ENCODE measurements around the gene LRRN4. TPM values are rescaled to one million over a fixed set of nuclear protein-coding genes. Genes with fewer than 3 reads are reported as not detected.

The LRRN4 gene
- total RNA-seq, 1 experiment from 2014 or later, result 0.10 TPM

GRCh38 chr20:6053064-6053775 lies 640 bp downstream of the LRRN4 start:
- H3K36me3 ChIP-seq (ENCODE audit: control insufficient read depth in 1 of 2, insufficient read depth in 2 of 2, low read length in 2 of 2), result no peaks in the 10 kb centered on the region
- BruUV-seq (replicated peaks), result no TSS peak
- H3K4me1 ChIP-seq (ENCODE audit: control insufficient read depth in 1 of 2, insufficient read depth in 2 of 2, low read length in 2 of 2), result peaks cover 14 to 32% of the 10 kb centered on the region in 2 experiments
- ATAC-seq, result peak; percentile 9
- peak overlapping the region; percentile 15; the same call in 1 of the 2 replicates for H3K27ac ChIP-seq (ENCODE audit: low read depth, low read length)
- H3K4me3 ChIP-seq (replicated peaks in 1 of 2; ENCODE audit: low read depth in 1 of 2, low read length in 2 of 2), result no peak overlapping the region
- intact Hi-C loops (cut with micrococcal nuclease), result no loop called here
- no peaks in the 10 kb centered on the region for H3K9me2 ChIP-seq (ENCODE audit: insufficient read depth)
- ChIA-PET CTCF (no interaction called here), POLR2A (no interaction called here), RAD21 (ENCODE audit: low non-redundant PET in 1 of 2, low total read pairs in 2 of 2, uncharacterized antibody in 2 of 2, unreplicated experiment in 2 of 2) (no interaction called here)
- no peak for TF ChIP-seq ATF3 (IDR thresholded peaks at IDR 0.05)
- no peak for TF ChIP-seq ZBTB33 (IDR thresholded peaks at IDR 0.05; ENCODE audit: extremely low read depth, insufficient replicate concordance, low read length)
- TF ChIP-seq REST (IDR thresholded peaks at IDR 0.05; ENCODE audit: low read depth), result no peak
- TF ChIP-seq TCF7L2 (IDR thresholded peaks at IDR 0.05; ENCODE audit: borderline replicate concordance, extremely low read depth, insufficient read depth, insufficient read length), result no peak
- no peak for TF ChIP-seq MAX (IDR thresholded peaks at IDR 0.05)
- H3K79me2 ChIP-seq (ENCODE audit: insufficient read depth, low read length), result no peaks in the 10 kb centered on the region
- DNase-seq (ENCODE audit: low read depth, low spot score), result no peak
- H3K4me2 ChIP-seq (ENCODE audit: low read length), result peak overlapping the region; percentile 72
- no peaks in the 10 kb centered on the region for H3K27me3 ChIP-seq (ENCODE audit: insufficient read depth, low read length)
- peak overlapping the region; percentile 34; the same call in 1 of the 2 replicates for H3K9ac ChIP-seq (ENCODE audit: low read length)
- no peaks in the 10 kb centered on the region for H4K20me1 ChIP-seq (ENCODE audit: insufficient read depth)
- peak overlapping the region; percentile 34 for H2AFZ ChIP-seq (ENCODE audit: low read depth, low read length, poor library complexity, severe bottlenecking)
- H3K9me3 ChIP-seq (ENCODE audit: control insufficient read depth in 1 of 2, insufficient read depth in 1 of 2, low read depth in 1 of 2, low read length in 2 of 2), result no peaks in the 10 kb centered on the region

Data from HCT116 (cell line).